NOMO-1 (cell line): ENCODE measurements around the gene PRR3.

ENCODE experiments used
- DNase-seq, 2 experiments: peaks; one replicate each; lab custom pipeline; 2025; ENCODE audit not compliant: unreplicated experiment in 2 of 2; lab: John Stamatoyannopoulos, UW

Gene PRR3

GRCh38 chr6:30533460-30534294, 23.4 kb upstream of the PRR3 start:
- no peak for DNase-seq

DNA sequence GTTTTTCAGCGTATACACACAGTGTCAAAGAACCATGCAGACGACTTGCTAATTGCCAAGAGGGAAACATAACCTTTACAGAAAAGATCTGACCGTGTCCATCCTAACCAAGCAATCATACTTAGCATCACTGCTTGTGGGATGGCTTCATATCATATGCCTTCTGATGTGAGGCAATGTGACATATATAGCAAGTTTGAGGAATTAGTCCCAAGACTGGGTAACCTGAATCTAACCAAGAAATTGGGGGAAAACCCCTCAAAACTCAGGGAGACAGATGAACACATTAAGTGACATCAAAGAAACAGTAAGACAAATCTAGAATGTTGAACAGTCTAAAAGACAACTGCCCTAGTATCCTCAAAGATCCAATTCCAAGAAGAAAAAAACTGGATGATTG, 19.2 kb upstream of the PRR3 start:
- DNase-seq: no peak

DNA sequence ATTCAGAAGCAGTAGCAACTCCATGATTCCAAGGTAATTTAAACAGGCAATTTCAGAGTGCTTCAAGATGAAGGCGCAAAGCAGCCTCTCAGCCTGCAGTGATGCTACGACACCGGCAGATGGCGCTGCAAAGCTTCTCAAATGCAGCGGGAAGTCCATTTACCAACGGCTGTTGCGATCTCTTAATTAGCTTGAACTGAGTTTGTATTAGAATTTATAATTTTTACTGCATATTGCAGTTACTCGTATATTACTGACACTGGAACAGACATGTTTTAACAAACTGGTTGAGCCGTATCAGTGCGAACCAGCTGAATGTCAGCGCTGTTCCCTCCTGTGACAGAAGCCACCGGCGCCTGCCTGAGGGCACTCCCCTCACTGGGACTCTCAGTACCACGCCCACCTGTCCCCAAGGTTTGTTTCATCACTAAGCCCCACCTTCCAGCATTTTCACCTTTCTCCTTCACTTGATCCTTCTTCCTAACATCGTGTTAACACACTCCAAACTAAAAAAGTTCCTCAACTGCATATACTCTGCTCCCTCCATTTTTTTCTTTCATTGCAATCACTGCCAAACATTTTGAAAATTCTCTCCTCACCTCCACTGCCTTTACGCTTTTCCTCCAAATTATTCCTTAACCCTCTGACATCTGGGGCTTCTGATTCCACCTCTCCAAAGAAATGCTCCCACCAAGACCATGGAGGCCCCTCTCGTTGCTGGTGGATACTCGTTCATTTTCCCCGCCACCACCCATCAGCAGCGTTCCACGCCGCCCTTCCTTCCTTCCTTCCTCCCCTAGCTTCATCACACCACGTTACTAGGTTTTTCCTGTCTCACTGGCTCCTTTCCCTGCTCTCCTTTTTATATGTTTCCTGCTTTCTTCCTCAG, 15.3 kb upstream of the PRR3 start:
- DNase-seq: peak; percentile 66 to 86

- DNase-seq: no peak
Observed at GRCh38 chr6:30542404-30542725, 14.7 kb upstream of the PRR3 start.

DNA sequence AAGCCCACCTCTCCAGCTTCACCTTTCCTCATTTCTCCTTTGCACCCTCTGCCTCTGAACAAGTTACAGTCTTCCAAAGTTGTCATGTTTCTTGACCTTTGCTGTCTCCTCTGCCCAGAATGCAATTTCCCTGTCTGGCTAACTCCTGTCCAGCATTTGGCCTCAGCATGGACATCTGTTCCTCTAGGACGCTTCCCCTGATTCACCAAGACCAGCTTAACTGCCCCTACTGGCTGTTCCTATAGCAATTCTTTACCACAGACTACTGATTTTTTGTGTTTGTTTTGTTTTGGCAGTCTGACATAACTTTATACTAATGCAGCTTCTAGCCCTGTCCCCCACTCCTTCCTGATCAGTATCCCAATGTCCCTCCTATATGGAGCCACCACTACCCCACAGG, 14.2 kb upstream of the PRR3 start:
- DNase-seq: no peak

GRCh38 chr6:30543821-30544220, 13.3 kb upstream of the PRR3 start:
- DNase-seq: no peak

GRCh38 chr6:30544666-30545272, 12.3 kb upstream of the PRR3 start:
- DNase-seq: peak in 1 of 2 experiments; percentile 74

GRCh38 chr6:30547454-30547853, 9.6 kb upstream of the PRR3 start:
- peak; percentile 20 to 54 for DNase-seq

- no peak for DNase-seq
Observed at GRCh38 chr6:30548375-30548774, 8.7 kb upstream of the PRR3 start.

DNA sequence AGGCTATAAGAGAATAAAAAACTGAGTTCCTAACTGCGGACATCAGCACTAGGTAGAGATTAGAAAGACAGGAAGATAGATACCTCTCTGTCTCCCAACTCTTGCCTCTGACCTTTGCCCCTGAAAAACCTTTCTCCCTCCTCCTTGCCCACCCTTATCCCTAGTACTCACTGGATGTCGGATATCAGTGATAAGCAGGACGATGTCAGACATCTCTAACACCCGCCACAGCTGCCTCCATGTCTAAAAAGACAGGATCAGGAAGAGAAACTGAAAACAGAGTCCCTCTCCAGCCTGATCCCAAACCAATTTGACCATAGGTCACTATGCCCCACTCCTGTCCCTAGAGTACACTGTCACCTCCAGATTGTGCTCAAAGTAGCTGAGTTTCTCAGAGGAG, 2.7 kb upstream of the PRR3 start:
- no peak for DNase-seq

DNA sequence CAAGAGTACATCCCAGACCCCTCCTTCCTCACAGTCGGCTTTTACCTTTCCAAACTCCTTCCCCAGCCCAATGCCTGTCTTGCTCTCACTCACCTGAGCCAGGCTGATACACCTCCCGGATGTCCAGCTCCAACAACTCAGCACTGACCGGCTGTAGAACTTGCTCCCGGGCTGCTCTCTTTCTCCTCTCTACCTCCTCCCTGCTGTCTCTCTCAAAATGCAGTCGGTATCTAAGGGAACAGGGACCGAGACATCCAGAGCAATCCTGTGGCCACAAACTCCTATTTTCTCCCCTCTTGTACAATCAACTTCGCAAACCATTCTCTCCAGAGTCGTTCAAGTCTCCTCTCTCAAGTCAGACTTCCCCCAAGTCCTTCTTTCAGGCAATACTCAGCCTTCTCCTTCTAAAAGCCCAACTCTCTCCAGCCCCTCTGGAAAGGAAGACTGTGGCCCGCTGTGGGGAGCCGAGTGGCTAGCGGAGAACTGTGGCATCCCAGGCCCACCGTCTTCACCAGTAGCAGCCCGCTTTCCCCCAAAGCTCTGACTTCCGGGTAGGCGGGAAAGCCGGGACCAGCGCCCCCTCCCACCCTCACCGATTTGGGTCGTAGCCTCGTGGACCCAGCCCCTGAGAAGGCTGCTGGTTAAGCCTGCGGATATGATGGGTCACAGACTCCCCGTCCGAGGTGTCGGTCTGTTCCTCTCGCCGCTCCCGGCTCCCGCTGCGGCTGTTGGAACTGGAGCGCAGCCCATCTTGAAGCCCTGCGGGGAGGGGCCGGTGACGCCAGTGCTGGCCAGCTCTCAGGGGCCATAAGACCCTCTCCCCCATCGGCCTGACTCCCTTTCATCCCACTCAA, 1.9 kb upstream of the PRR3 start:
- no peak for DNase-seq

DNA sequence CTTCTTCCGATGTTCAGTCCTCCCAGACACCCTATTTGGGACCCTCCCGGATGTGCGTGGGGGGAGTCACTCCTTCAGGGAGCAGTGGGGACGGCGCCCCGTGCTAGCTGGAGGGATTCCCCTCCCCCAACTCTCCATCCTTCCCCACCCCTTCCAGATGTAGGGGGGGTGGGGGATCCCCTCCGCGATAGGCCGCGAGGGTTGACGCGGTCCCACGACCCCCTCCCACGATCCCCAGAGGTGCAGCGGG, 1.4 kb upstream of the PRR3 start:
- DNase-seq: no peak

DNA sequence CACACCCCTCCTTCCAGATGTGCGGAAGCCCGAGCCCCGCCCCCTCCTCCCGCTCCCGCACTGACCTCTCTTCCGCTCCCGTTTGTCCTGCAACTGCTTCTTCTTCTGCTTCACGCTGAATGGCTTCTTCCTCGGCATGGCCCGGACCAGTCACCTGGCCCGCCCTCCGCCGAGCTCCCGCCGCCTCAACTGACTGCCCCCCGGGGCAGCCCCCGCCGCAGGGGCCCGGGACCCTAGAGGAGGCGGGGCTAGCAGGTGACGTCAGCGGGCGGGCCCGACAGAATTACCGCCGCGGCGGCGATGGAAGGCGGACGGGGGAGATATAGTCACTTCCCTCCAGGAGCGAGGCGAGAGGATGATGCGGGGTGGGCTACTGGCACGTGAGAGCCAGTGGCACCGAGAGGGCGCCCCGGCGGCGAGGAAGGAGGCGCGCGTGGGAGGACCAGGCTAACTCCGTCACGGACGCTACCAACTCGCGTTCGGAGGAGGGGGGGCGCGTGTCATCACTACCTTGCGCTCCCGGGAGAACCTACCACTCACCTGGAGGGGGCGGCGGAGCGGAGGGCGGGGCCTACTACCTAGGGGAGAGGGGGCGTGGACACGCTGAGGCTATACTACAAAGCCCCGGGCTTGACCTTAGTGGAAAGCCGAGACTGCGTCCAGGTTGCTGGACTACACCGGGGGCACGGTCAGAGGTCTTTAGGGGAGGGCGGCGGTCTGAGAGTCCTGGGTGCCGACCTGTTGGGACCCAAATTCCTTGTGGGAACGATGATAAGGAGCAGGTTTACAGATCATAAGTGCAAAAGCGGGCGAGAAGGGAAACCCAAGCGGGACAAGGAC, 809 bp upstream of the PRR3 start, which contains the start of gene GNL1:
GNL1 (minus strand) TSS at position 424 of the 840 bp plus-strand sequence; CDS start at position 138, 286 bp downstream.
- DNase-seq: peak; percentile 84 to 87

- DNase-seq: peak; percentile 8 to 60
Observed at GRCh38 chr6:30557683-30557981, 537 bp downstream of the PRR3 start.

DNA sequence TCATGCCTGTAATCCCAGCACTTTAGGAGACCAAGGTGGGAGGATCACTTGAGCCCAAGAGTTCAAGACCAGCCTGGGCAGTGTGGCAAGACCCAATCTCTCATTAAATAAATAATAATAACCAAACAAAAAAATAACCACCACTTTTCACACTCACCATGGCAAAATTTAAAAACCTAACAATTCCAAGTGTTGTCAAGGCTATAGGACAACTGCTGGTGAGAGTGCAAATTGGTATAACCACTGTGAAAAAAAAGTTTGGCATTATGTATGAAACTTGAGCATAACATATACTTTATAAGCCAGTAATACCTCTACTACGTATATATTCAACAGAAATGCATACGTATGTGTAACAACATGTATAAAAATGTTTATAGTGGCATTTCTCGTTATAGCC, 3.8 kb downstream of the PRR3 start:
- no peak for DNase-seq

DNA sequence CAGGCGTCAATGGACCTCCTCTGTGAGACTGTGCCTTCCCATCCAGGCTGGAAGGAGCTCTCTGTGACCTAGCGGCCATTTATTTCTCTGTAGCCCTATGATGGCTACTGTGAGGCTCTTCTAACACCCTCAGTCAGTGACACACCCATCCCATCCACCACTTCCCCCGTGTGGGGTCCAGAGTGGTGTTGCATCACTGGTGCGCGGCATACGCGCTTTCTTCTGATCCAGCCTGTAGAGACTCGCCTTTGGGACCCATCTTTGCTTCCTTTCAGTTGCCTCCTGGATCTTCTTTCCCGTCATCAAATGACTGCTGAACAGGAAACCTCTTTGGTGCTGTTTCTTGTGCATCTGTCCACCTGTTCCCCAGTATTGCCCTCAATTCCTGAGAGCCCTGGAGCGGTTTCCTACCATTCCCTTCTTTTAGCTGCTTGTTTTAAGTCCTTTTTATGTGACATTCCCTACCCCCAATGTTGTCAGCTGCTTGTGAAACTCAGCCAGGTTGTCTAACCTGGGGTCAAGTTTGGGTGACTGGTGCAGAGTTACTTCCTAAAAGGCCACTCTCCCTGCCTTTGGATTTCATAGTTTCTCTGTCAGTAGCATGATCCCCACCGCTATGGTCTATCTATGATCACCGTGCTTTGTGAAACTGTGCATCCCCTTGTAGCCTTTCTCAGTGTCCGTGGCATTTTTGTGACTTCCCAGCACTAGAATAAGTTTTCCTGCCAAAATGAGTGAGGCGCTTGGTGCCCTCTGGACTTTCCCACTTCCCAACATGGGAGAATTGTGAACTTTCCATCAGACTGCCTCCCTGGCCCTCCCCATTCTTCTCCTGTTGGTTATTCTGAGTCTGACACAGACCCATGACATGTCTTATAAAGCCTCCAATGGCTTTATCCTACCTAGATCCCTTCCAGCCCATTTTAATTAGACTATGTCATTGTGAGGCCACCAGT, 5.7 kb downstream of the PRR3 start:
- DNase-seq: no peak

- no peak for DNase-seq
Observed at GRCh38 chr6:30564114-30564513, 7.0 kb downstream of the PRR3 start.

DNA sequence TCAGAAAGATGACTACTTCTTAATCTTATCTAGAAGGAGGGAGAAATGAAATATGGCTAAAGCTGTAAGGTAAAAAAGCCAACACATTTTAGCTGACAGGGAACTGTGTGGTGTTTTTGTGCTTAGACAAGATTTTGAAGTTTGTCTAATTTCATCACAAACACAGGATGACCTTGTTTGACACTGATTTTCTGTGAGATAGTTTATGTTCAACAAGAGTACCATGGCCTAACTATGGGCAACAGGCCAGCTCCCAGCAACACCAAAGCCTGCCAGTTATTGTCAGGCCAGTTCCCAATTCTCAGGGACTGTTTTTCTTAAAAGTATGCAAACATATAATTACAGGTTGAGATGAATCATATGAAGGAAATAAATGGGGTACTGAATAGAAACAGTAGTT, 8.7 kb downstream of the PRR3 start:
- DNase-seq: no peak

- no peak for DNase-seq
Observed at GRCh38 chr6:30568245-30568644, 11.2 kb downstream of the PRR3 start.
